SH-SY5Y (cell line): ENCODE measurements around the gene ADAMTS18.

Source experiments
- GATA2 ChIP-seq: IDR thresholded peaks from 2 replicates; pipeline ENCODE4 v1.6.1; 2011; ENCODE audit warnings: mild to moderate bottlenecking, low read depth, low read length
- GATA3 ChIP-seq: IDR thresholded peaks from 2 replicates; pipeline ENCODE4 v1.6.1; 2011; ENCODE audit warnings: low read depth, mild to moderate bottlenecking, low read length, moderate library complexity

The ADAMTS18 gene

GRCh38 chr16:77276661-77277060 lies 158.2 kb downstream of the ADAMTS18 start:
- TF ChIP-seq GATA2 (no peak), GATA3 (no peak)

- TF ChIP-seq GATA2 (no peak), GATA3 (no peak)
Measured at GRCh38 chr16:77273815-77274214, 161.0 kb downstream of the ADAMTS18 start.

- no peak for TF ChIP-seq GATA2
- TF ChIP-seq GATA3 = no peak
Measured at GRCh38 chr16:77271532-77272426, 163.1 kb downstream of the ADAMTS18 start.

GRCh38 chr16:77262971-77263370 lies 171.9 kb downstream of the ADAMTS18 start:
- TF ChIP-seq GATA2 = no peak
- TF ChIP-seq GATA3 = no peak

DNA sequence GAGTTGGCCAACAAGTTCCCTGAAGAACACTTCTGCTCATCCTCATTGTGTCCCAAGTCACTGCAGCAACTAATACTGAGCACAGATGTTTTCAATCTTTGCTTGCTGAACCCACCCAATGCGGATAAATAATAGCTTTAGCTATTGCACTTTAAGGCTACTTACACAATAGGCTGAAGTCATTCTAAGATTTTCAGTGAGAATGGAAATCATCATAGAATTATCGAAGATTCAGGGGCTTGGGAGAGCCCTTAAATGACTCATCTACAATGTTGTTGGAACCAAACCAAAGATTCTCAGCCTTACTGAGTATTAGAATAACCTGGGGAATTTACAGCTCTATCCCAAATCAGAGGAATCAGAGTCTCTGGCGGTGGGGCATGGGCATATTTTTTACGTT lies 184.4 kb downstream of the ADAMTS18 start:
- TF ChIP-seq GATA2 (no peak), GATA3 (no peak)

GRCh38 chr16:77246150-77246549 lies 188.7 kb downstream of the ADAMTS18 start:
- TF ChIP-seq GATA2 = no peak

DNA sequence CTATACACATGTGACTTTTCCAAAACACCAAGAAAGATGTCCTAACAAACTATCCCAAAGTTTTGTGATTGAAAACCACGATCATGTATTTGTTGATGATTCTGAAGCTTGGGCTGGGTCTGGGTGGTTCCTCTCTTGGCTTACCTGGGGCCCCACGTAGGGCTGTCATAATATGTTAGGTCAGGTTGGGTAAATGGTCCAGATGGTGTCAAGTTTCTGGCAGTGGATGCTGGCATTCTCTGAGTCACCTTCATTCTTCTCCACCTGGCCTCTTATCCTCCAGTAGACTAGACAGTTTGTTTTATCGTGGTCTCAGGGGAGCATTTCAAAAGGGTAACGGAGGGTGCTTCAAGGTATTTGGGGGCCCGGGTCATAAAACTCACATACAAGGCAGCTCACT lies 196.2 kb downstream of the ADAMTS18 start:
- TF ChIP-seq GATA3 = no peak
- TF ChIP-seq GATA2 = no peak

- TF ChIP-seq GATA2 (no peak), GATA3 (no peak)
Measured at GRCh38 chr16:77236063-77236511, 198.7 kb downstream of the ADAMTS18 start.

- TF ChIP-seq GATA3 = no peak
Measured at GRCh38 chr16:77234611-77235010, 200.2 kb downstream of the ADAMTS18 start.

GRCh38 chr16:77233799-77234519 lies 200.9 kb downstream of the ADAMTS18 start:
- TF ChIP-seq GATA3 (no peak), GATA2 (no peak)
